Right atrium auricular region (tissue), 2 donors: ENCODE results near the gene NRSN2. TPM values are rescaled to one million over a fixed set of nuclear protein-coding genes. Genes with fewer than 3 reads are reported as not detected.

Source experiments
- DNase-seq: peaks from one replicate; pipeline ENCODE4 v3.0.0-alpha.2; 2019; ENCODE audit warnings: low spot score
- H3K27ac ChIP-seq, 2 donors: fragments of 200-600 bp; sonication (generic); 1 replicate in 1 of 2; 2 replicates in 1 of 2; pipeline ENCODE4 v1.5.1; 2016 to 2019
- H3K27me3 ChIP-seq, 2 donors: fragments of 200-600 bp; sonication (generic); one replicate each; pipeline versions ENCODE4 v1.5.1 to v1.6.0; 2017 to 2019
- H3K36me3 ChIP-seq: fragments of 200-600 bp; sonication (generic); one replicate; pipeline ENCODE4 v1.5.1; 2016
- H3K4me1 ChIP-seq, 2 donors: fragments of 200-600 bp; sonication (generic); one replicate each; pipeline versions ENCODE4 v1.5.1 to v1.6.0; 2017 to 2019
- H3K4me3 ChIP-seq, 2 donors: fragments of 200-600 bp; sonication (generic); 1 replicate in 1 of 2; 2 replicates in 1 of 2; pipeline ENCODE4 v1.5.1; 2017 to 2019; ENCODE audit warnings: mild to moderate bottlenecking in 1 of 2, moderate library complexity in 1 of 2
- H3K9me3 ChIP-seq, 2 donors: fragments of 200-600 bp; sonication (generic); one replicate each; pipeline ENCODE4 v1.5.1; 2019
- CTCF ChIP-seq, 2 donors: fragments of 200-600 bp; sonication (generic); IDR thresholded peaks; one replicate each; pipeline ENCODE4 v1.5.1; 2019; ENCODE audit warnings: antibody characterized with exemption in 2 of 2
- total RNA-seq, 2 donors: library from RNA; depleted of rRNA; stranded (reverse); fragments of >200 nt; gene quantifications; one replicate each; pipeline ENCODE4 v1.1.0, GENCODE V29; 2016

Gene NRSN2
- total RNA-seq, 2 donors from 2014 or later = 30.6 to 30.7 TPM

GRCh38 chr20:326645-327185, 20.2 kb upstream of the NRSN2 start:
- TF ChIP-seq CTCF (IDR thresholded peaks at IDR 0.05) = no peak
- no peak for DNase-seq
- Histone ChIP-seq H3K4me3 (peak overlapping the region; percentile 70 to 73), H3K27ac (peak overlapping the region; percentile 91 to 95), H3K27me3 (no peaks in the 10 kb centered on the region), H3K4me1 (peaks cover 0 to 39% of the 10 kb centered on the region in 2 donors), H3K36me3 (no peaks in the 10 kb centered on the region), H3K9me3 (no peaks in the 10 kb centered on the region)

GRCh38 chr20:327186-328026, 19.5 kb upstream of the NRSN2 start:
- DNase-seq = peak; percentile 73
- no peaks in the 10 kb centered on the region for H3K36me3 ChIP-seq
- TF ChIP-seq CTCF (IDR thresholded peaks at IDR 0.05) = no peak
- no peaks in the 10 kb centered on the region for H3K9me3 ChIP-seq
- H3K4me3 ChIP-seq = peak overlapping the region; percentile 70 to 73
- H3K27me3 ChIP-seq = no peaks in the 10 kb centered on the region
- H3K27ac ChIP-seq = peak overlapping the region; percentile 91 to 95
- H3K4me1 ChIP-seq = peaks cover 0 to 39% of the 10 kb centered on the region in 2 donors

GRCh38 chr20:328027-328974, 18.6 kb upstream of the NRSN2 start:
- no peak for TF ChIP-seq CTCF (IDR thresholded peaks at IDR 0.05)
- H3K27ac ChIP-seq = peak overlapping the region; percentile 91 to 95
- peak overlapping the region in 1 of 2 donors; percentile 73 for H3K4me3 ChIP-seq
- no peaks in the 10 kb centered on the region for H3K9me3 ChIP-seq
- no peak for DNase-seq
- no peaks in the 10 kb centered on the region for H3K36me3 ChIP-seq
- no peaks in the 10 kb centered on the region for H3K27me3 ChIP-seq
- H3K4me1 ChIP-seq = peaks cover 0 to 39% of the 10 kb centered on the region in 2 donors

- H3K4me1 ChIP-seq = peaks cover 0 to 32% of the 10 kb centered on the region in 2 donors
Observed at GRCh38 chr20:328975-329695, 17.8 kb upstream of the NRSN2 start.

More at GRCh38 chr20:328975-329695, 17.8 kb upstream of the NRSN2 start:
- Histone ChIP-seq H3K4me3 (no peak overlapping the region), H3K36me3 (no peaks in the 10 kb centered on the region), H3K27ac (peak overlapping the region in 1 of 2 donors; percentile 91), H3K27me3 (no peaks in the 10 kb centered on the region), H3K9me3 (no peaks in the 10 kb centered on the region)
- no peak for TF ChIP-seq CTCF (IDR thresholded peaks at IDR 0.05)
- DNase-seq = no peak
